ENCODE data around the gene SDHD.

- TF ChIP-seq, protein P1, sequence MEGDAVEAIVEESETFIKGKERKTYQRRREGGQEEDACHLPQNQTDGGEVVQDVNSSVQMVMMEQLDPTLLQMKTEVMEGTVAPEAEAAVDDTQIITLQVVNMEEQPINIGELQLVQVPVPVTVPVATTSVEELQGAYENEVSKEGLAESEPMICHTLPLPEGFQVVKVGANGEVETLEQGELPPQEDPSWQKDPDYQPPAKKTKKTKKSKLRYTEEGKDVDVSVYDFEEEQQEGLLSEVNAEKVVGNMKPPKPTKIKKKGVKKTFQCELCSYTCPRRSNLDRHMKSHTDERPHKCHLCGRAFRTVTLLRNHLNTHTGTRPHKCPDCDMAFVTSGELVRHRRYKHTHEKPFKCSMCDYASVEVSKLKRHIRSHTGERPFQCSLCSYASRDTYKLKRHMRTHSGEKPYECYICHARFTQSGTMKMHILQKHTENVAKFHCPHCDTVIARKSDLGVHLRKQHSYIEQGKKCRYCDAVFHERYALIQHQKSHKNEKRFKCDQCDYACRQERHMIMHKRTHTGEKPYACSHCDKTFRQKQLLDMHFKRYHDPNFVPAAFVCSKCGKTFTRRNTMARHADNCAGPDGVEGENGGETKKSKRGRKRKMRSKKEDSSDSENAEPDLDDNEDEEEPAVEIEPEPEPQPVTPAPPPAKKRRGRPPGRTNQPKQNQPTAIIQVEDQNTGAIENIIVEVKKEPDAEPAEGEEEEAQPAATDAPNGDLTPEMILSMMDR (IDR thresholded peaks at IDR 0.05) = no peak
- no peak for TF ChIP-seq POLR2A (IDR thresholded peaks at IDR 0.05)
Measured at GRCh38 chr11:112085822-112086421, 751 bp upstream of the SDHD start.
